NCI-H345 (cell line): ENCODE data around the gene CDK11B.
A peak's percentile ranks its signal among the peaks of the same experiment; 100 is the strongest.

Experiments used
- DNase-seq: peaks from one replicate; lab custom pipeline; 2025; lab: John Stamatoyannopoulos, UW

The CDK11B gene

DNA sequence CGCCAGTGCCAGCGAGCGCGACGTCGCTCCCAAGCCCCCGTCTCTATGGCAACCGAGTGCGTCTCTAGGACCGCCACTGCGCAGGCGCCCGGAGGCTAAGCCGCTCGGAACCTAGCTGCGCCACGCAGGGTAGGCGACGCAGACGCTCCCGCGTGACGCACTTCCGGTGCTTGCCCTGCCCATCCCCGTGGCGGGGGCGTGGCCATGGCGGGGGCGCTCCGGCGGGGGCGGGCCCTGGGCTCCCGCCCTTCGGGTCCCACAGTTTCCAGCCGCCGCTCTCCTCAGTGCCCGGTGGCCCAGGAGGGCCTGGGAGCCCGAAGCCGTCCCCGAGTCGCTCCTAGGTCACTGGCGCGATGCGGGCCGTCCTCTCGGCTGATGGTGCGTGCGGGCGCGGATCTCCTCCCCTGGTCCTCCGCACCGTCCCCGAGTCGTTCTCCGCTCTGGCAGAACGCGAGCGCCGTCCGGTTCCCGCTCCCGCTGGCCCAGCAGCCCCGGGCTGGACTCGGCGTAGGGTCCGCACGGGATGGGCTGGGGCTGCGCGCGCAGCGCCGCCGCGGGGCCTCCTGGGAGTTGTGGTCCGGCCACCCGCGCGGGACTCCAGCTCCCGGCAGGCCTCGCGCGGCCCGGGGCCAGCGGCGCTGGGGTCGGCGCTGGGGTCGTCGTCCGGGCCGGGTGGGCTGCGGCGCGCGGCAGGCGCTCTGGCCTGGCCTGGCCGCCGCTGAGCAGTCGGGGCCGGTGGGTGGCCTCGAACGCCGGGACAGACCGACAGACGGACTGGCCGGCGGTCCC is 43.4 kb downstream of the CDK11B start, which contains the start of gene MIB2:
MIB2 (plus strand) TSS at position 245 of the 789 bp plus-strand sequence. CDS start 7,953 bp downstream, outside the sequence.
- DNase-seq, result peak; percentile 99

DNA sequence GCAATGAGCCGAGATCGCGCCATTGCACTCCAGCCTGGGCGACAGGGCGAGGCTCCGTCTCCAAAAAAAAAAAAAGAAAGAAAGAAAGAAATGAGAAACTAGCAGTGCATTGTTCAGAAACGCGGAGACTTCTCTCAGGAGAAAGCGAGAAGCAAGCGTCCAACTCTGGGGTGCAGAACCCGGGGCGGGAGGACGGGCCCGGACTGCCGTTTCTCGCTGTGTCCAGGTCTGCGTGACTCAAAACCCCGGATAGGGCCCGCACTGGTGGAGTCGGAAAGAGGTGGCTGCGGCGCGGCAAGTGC is 43.9 kb downstream of the CDK11B start:
- no peak for DNase-seq

DNA sequence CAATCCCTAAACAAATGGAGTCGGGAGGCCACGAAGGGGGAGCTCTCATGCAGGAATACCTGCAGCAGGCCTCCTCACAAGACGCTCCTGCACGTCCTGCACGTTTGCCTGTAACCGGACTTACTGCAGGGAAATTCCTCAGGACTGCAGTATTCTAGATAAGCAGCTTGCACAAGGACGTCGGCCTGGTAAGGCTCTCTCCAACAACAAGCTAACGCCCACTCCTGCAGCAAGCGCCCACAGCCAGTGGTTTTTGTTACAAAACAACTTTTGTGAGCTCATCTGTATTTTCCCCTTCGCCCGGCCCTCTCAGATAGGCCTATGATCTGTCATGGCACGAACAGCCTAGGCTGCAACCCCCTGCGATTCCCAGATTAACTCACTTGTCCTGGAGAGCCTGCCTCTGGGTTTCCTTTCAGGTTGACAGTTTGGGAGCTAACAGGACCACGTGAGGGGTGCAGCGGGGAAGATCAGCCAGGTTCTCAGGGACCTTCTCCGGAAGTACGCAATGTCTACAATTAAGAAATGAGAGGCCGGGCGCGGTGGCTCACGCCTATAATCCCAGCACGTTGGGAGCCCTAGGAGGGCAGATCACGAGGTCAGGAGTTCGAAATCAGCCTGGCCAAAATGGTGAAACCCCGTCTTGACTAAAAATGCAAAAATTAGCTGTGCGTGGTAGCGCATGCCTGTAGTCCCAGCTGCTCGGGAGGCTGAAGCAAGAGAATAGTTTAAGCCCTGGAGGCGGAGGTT is 44.4 kb downstream of the CDK11B start:
- no peak for DNase-seq

DNA sequence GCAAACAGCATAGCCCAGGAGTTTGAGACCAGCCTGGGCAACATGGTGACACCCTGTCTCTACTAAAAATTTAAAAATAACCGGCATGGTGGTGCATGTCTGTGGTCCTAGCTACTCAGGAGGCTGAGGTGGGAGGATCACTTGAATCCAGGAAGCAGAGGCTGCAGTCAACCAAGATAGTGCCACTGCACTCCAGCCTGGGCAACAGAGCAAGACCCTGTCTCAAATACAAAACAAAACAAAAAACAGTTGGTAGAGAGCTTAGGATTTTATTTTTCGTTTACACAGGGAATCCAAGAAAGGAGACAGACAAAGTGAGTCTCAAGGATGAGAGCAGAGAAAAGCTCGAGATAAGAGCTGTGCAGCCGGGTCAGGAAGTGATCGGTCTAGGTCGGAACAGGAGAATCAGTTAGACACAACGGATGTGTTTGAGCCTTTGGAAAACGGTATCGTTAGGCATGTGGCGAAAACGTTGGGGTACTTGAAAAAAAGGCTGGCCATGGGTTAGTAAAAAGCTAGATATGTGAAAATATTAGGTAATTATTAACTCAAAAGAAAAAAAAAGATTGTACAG is 45.2 kb downstream of the CDK11B start:
- DNase-seq, result no peak

DNA sequence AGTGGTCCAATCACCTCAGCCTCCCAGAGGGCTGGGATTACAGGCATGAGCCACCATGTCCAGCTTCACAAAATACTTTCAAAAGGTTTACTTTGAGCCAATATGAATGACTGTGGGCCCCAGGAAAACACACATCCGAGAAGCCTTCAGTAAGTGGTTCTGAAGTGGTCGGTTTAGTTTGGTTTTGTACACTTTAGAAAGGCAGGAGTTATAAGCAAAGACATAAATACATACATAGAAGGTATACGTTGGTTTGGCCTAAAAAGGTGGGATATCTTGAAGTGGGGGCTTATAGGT is 46.8 kb downstream of the CDK11B start:
- no peak for DNase-seq

DNA sequence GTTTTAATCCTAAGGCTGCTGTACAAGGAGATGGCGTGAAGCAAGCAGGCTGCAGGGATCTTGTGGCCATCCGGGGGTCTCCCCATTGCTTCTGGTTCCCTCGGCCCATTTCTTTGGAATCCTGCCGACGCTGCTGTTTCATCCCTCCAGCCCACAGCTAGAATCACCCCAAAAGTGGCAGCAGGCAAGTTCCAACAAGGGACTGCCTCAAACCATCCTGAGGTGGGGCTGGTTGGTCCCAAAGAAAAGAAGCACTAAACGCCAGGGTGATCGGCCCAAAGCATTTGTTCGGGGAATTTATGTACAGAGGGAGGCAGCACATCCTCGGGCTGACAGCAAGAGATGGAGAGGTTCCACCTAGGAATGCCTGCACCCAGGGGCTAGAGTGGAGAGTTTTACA is 48.0 kb downstream of the CDK11B start:
- no peak for DNase-seq

DNA sequence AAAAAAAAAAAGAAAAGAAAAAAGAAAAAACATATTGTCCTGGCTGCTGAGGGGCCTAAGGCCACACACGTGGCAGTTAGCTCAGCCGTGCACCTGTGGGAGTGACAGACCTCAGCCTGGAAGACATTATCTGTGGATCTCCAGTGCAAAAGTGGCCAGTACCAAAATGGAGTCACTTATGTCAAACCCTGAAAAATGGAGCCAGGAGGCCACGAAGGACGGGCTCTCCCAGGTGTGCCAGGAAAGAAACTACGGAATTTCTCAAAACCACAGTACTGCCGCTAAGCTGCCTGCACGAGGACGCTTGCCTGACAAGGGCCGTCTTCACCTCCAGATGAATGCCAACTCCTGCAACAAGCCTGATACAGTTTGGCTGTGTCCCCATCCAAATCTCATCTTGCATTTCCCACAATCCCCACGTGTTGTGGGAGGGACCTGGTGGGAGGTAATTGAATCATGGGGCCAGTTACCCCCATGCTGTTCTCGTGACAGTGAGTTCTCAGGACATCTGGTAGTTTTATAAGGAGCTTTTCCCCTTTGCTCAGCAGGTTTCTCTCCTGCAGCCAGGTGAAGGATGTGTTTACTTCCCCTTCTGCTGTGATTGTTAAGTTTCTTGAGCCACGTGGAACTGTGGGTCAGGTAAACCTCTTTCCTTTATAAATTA is 48.9 kb downstream of the CDK11B start:
- DNase-seq, result no peak

DNA sequence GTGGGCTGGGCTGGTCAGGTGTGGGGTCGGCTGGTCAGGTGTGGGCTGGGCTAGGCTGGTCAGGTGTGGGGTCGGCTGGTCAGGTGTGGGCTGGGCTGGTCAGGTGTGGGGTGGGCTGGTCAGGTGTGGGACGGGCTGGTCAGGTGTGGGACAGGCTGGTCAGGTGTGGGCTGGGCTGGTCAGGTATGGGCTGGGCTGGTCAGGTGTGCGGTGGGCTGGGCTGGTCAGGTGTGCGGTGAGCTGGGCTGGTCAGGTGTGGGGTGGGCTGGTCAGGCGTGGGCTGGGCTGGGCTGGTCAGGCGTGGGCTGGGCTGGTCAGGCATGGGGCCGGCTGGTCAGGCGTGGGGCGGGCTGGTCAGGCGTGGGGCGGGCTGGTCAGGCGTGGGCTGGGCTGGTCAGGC is 52.6 kb downstream of the CDK11B start:
- no peak for DNase-seq

DNA sequence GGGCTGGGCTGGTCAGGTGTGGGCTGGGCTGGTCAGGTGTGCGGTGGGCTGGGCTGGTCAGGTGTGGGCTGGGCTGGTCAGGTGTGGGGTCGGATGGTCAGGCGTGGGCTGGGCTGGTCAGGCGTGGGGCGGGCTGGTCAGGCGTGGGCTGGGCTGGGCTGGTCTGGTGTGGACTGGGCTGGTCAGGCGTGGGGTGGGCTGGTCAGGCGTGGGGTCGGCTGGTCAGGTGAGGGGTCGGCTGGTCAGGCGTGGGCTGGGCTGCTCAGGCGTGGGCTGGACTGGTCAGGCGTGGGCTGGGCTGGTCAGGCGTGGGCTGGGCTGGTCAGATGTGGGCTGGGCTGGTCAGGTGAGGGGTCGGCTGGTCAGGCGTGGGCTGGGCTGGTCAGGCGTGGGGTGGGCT is 53.1 kb downstream of the CDK11B start:
- DNase-seq, result no peak

DNA sequence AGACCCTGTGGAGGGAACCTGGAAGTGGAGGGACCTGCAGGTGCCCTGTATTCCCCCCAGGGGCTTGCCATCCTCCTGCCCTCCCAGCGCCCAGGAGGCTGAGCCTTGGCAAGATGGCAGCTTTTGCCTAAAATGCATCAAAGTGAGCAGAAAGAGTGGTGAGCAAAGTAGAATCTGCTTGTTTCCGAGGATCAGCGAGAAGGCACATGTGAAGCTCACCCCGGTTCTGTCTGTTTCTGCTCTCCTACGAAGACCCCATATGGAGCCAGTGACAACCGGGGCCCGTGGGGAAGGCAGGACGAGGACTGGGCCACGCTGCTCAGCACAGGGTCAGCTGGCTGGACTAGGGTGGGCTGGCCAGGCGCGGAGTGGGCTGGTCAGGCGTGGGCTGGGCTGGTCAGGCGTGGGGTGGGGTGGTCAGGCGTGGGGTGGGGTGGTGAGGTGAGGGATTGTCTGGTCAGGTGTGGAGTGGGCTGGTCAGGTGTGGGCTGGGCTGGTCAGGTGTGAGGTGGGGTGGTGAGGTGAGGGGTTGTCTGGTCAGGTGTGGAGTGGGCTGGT is 53.7 kb downstream of the CDK11B start:
- DNase-seq, result no peak

DNA sequence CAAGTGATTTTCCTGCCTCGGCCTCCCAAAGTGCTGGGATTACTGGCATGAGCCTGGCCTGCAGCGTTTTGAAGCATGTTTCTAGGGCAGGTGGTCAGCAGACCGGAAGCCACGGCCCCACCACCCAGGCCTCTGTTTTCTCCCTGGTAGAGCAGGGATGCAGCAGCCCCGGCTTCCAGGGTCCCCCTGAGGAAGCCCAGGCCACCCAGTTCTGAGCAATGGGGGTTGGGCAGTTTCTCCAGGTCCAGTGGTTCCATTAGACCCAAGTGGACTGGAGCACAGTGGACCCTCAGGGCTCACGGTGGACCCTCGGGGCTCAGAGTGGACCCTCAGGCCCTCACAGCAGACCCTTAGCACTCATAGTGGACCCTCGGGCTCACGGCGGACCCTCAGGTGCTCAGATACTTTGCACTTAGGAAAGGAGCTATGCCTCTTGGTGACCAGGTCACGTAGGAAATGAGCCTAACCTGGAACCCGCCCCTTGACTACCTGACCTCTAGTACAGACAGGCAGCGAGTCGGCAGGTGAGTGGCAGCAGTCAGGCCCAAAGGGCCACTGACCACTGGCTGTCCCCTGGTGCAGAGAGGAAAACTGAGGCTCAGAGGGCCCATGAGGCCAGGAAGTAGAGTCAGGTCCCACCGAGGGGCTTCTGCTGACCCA is 54.3 kb downstream of the CDK11B start:
- no peak for DNase-seq

DNA sequence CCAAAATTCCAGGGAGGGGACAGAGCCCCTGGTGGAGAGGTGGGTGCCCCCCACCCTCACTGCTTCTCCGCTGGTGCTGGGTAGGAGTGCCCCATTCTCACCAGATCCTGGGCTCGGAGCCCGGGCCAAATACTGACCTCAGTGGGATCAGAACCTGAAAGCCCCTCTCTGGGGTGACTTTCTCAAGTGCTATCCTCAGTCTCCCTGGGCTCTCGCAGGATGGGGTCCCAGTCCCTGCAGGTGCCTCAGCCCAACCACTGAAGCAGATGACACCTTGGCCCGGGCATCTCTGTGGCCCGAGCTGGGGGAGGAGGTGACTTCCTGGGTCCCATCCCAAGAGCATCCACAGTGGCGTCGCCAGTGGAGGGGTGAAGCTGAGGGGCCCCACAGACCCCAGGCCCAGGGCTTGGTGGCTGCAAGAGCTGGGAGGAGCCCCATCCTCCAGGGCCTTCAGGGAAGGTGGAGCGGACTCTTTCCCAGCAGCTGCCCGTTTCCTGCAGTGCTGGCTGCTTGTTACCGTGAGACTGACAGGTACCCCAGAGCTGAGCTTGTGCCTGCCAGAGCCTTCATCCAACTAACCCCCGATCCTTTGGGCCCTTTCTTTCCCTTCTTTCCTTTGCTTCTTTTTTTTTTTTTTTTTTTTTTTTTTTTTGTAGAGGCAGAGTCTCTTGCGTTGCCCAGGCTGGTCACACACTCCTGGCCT is 55.0 kb downstream of the CDK11B start:
- no peak for DNase-seq

DNA sequence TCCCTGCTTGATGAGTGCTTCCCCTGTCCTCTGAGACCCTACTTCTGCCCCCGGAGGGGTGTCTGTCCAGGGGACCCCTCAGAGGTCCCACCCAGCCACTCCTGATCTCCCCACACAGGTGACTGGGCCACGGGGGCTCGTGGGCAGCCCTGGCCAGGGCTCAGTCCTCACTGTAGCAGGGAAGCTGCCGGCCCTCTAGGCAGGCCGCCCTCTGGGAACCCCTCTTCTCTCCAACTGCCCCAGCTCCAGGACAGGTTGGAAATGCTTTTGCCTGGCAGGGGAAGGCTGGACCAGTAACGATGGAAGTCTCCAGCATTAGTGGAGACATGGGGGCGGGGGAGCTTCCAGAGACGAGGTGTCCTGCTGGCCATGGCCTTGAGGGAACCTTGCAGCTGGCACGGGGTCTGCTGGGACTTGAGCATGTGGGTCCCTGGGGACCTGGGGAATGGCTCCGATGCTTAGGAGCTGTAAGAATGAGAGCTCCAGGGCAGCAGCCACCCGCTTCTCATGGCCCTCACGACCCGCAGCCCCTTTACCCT is 55.8 kb downstream of the CDK11B start:
- no peak for DNase-seq

DNA sequence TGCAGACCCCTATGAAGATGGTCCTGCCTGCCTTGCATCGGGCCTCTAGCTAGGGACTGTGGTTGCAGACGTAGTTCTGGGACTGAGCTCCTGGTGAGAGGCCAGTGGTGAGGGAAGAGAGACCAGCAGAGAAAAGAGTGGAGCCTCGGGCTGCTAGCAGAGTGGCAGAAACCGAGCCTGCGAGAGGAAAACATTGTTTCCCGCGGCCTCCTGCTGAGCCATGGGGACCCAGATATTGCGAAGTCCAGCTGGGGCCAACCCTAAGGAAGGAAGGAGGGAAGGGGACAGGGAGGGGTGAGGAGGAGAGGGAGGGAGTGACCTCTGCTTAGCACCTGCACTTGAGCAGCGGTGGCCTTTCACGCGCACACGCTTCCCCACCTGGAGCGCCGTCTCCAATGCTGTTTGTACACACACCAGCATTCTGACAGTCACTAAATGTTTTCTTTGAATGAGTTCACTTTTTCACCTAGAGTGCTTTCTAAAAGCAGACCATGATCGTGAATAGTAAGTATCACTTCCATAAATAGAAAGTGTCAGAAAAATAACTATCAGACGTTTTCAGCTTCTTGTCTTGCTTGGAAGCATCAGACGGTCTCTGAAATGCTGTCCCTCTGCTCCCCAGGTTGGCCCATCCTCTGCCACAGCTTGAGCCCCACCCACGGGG is 56.4 kb downstream of the CDK11B start:
- DNase-seq, result no peak

DNA sequence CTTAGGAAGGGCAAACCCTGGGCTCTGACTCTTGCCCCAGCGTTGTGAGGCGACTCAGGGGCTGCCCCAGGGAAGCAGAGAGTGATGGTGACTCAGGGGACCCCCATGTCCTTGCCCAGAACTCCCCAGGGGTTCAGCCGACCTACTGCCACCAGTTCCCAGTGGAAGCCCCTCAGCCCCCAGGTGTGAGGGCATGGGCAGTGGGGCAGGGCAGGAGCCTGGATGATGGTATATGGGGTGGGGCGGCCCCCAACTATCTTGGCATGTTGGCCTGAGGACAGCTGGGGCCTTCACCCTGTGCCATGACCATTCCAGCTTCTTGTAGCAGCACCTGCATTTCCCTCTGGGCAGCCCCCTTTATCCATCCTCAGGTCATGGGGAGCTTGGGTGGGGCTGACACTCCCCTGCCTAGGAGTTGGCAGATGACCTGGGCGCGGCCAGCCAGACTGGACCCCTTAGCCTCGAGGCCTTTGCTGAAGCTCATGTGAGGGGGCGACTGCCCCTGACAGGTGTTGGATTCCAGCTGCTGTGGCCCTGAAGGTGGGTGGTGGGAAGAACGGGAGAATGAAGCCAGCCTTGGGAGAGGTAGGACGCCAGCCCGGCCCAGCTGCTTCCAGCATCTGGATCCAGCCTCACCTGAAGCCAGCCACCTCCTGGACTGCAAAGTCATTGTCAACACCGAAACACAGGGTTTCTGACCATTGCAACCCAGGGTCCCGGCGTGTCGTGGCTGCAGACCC is 57.1 kb downstream of the CDK11B start:
- no peak for DNase-seq

DNA sequence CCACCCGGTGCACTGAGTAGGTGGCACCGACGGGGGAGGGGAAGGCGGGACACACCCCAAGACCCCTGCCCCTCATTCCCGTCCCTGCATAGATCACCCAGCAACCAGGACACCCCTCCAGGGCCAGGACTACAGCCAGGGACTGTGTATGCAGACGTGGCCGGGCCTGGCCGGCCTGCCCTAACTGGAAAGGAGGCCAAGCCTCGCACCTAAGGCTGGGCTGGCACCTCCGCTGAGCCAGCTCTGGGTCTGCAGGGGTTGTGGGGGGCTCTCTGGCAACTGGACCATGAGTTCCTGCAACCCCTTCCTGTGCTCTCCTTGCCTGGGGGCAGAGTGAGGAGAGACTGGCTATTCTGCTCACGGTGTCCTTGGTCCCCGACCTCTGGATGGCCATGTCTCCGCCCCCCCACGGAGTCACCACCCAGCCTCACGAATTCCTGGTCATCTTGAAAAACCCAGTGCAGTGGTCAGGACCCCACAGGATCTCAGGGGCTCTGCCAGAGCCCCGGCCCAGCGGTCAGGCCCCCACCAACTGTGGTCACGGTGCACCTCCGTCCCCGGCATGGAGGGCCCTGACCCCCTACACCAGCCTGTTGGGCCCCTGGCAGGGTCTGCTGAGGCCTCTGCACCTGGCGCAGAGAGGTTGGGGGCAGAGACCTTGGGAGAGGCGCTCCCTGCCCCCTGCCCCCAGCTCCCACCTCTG is 57.8 kb downstream of the CDK11B start:
- DNase-seq, result no peak

DNA sequence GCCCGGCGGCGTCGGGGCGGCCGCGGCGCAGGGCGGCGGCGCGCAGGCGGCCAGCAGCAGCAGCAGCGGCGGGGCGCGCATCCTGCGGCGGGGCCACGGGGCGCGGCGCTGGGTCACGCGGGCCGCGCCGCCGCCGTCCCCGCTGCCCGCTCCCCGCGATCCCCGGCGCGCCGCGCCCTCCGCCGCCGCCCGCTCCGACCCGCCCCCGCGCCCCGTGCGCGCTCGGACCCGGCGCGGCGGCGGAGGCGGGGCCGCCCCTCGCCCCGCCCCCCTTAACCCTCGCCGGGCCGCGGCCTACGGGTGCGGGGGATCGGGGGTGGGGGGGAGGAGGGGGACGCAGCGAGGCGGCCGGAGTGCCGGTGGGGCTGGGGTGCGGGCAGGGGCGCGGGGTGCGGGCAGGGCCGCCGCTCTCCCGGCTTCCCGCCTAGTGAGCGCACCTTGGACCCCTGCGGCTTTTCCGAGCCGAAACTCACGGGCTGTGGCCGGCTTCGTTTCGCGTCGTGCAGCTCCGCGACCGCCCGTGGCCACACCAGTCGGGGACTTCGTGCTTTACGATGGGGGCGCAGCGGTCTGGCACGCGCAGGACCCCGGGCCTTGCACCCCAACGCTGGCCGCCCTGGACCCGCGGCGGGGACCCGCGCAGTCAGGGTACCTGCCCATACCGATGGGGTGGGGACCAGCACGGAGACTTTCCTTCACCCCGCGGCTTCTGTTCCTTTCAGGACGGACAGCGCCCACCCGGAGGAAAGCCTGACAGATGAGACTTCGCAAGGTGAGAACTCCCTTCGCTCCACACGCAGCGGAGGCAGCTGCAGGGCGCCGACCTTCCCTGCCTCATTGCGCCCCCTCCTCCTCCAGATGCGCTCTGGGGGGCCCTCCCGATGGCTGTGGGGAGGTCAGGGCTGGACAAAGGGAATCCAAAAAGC is 58.6 kb downstream of the CDK11B start, which contains the start of gene FNDC10:
FNDC10 (minus strand) TSS at position 201 of the 926 bp plus-strand sequence; CDS start at position 81, 120 bp downstream.
- DNase-seq, result peak; percentile 31
